Colonic mucosa (tissue), 4 donors: Measurements from ENCODE around the gene EYA2. TPM values are rescaled to one million over a fixed set of nuclear protein-coding genes. Genes with fewer than 3 reads are reported as not detected.

Experiments used
- DNase-seq: peaks from one replicate; pipeline ENCODE4 v3.0.0-alpha.2; 2020
- H3K27ac ChIP-seq: fragments of 200-600 bp; one replicate; pipeline ENCODE4 v1.8.0; 2021
- H3K27me3 ChIP-seq: fragments of 200-600 bp; one replicate; pipeline ENCODE4 v1.8.0; 2021
- H3K36me3 ChIP-seq: fragments of 200-600 bp; one replicate; pipeline ENCODE4 v1.8.0; 2021
- H3K4me1 ChIP-seq: fragments of 200-600 bp; one replicate; pipeline ENCODE4 v1.8.0; 2021; ENCODE audit warnings: mild to moderate bottlenecking
- H3K4me3 ChIP-seq: fragments of 200-600 bp; one replicate; pipeline ENCODE4 v1.8.0; 2021
- H3K9ac ChIP-seq, 2 donors: one replicate each; pipeline ENCODE4 v1.7.0; 2013; ENCODE audit warnings: control low read depth in 2 of 2, low read depth in 2 of 2, low read length in 2 of 2
- H3K9me3 ChIP-seq: fragments of 200-600 bp; one replicate; pipeline ENCODE4 v1.8.0; 2021
- intact Hi-C: fragments of 100-400 bp; cut with DNase I; formaldehyde crosslinking; loops from one replicate; pipeline ENCODE4 v1.14.1; 2022
- total RNA-seq, 2 donors: library from RNA; stranded (reverse); fragmentation: NEBNext Ultra II Directional in 1 of 2; extraction: Animal tissue kit (Norgen Biotek cat#: 25700) in 1 of 2; gene quantifications; one replicate each; pipeline ENCODE4 v1.2.1, GENCODE V29; 2021
- TF ChIP-seq, protein P1 (sequence below): fragments of 200-600 bp; IDR thresholded peaks from one replicate; pipeline ENCODE4 v1.8.0; 2022; ENCODE audit warnings: antibody characterized with exemption, mild to moderate bottlenecking
- donor health status: healthy.
- donor health status: DM: no; HTN: no; CAD: no.
- donor health status: DM: no; HTN: no; CAD: no.

The EYA2 gene
- total RNA-seq, 2 donors from 2014 or later: 8.9 to 16.8 TPM

- intact Hi-C loops: no loop called here
- peaks cover 4% of the 10 kb centered on the region for H3K4me1 ChIP-seq
- H3K27me3 ChIP-seq: no peaks in the 10 kb centered on the region
- no peak overlapping the region for H3K4me3 ChIP-seq
- H3K27ac ChIP-seq: peak overlapping the region; percentile 58
- peak; percentile 40 for DNase-seq
- H3K36me3 ChIP-seq: no peaks in the 10 kb centered on the region
- TF ChIP-seq, protein P1, sequence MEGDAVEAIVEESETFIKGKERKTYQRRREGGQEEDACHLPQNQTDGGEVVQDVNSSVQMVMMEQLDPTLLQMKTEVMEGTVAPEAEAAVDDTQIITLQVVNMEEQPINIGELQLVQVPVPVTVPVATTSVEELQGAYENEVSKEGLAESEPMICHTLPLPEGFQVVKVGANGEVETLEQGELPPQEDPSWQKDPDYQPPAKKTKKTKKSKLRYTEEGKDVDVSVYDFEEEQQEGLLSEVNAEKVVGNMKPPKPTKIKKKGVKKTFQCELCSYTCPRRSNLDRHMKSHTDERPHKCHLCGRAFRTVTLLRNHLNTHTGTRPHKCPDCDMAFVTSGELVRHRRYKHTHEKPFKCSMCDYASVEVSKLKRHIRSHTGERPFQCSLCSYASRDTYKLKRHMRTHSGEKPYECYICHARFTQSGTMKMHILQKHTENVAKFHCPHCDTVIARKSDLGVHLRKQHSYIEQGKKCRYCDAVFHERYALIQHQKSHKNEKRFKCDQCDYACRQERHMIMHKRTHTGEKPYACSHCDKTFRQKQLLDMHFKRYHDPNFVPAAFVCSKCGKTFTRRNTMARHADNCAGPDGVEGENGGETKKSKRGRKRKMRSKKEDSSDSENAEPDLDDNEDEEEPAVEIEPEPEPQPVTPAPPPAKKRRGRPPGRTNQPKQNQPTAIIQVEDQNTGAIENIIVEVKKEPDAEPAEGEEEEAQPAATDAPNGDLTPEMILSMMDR: no peak
- no peaks in the 10 kb centered on the region for H3K9me3 ChIP-seq
- H3K9ac ChIP-seq: no peak overlapping the region
Observed at GRCh38 chr20:46990017-46990595, 95.5 kb downstream of the EYA2 start.

GRCh38 chr20:46990596-46991104 is 96.0 kb downstream of the EYA2 start:
- no peaks in the 10 kb centered on the region for H3K36me3 ChIP-seq
- no peaks in the 10 kb centered on the region for H3K27me3 ChIP-seq
- no peak overlapping the region for H3K9ac ChIP-seq
- intact Hi-C loops: no loop called here
- H3K27ac ChIP-seq: peak overlapping the region; percentile 58
- H3K4me3 ChIP-seq: no peak overlapping the region
- no peak for DNase-seq
- TF ChIP-seq, protein P1: no peak
- H3K4me1 ChIP-seq: peaks cover 4% of the 10 kb centered on the region
- H3K9me3 ChIP-seq: no peaks in the 10 kb centered on the region

- Histone ChIP-seq H3K27me3 (no peaks in the 10 kb centered on the region), H3K4me1 (peaks cover 4% of the 10 kb centered on the region), H3K9ac (no peak overlapping the region), H3K9me3 (no peaks in the 10 kb centered on the region), H3K4me3 (no peak overlapping the region), H3K27ac (no peak overlapping the region), H3K36me3 (no peaks in the 10 kb centered on the region)
- intact Hi-C loops: no loop called here
- DNase-seq: no peak
- TF ChIP-seq, protein P1: no peak
Observed at GRCh38 chr20:46991168-46991567, 96.5 kb downstream of the EYA2 start.

GRCh38 chr20:46991880-46992639 is 97.4 kb downstream of the EYA2 start:
- H3K9ac ChIP-seq: no peak overlapping the region
- no peak overlapping the region for H3K4me3 ChIP-seq
- H3K4me1 ChIP-seq: peaks cover 4% of the 10 kb centered on the region
- no peaks in the 10 kb centered on the region for H3K9me3 ChIP-seq
- TF ChIP-seq, protein P1: no peak
- no peak overlapping the region for H3K27ac ChIP-seq
- intact Hi-C loops: no loop called here
- H3K36me3 ChIP-seq: no peaks in the 10 kb centered on the region
- H3K27me3 ChIP-seq: no peaks in the 10 kb centered on the region
- DNase-seq: no peak

DNA sequence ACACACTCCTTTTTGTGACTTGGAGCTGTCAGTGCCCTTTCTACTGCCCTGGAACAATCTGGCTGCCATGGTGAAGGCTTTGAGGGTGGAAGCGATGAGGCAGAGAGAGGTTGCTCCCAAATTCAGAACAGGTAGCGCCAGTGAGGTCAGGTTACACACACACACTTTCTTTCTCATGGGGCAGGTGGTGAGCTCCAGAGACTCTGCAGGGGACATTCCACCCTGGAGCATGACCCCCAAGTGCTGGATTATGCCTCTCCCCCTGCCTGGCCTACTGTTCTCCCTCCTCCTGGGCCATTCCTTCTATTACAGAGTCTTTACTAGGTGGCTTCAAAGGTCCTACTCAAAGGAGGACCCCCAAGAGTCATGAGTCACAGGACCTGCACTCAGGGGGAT is 98.0 kb downstream of the EYA2 start:
- intact Hi-C loops: no loop called here
- peaks cover 4% of the 10 kb centered on the region for H3K4me1 ChIP-seq
- no peaks in the 10 kb centered on the region for H3K9me3 ChIP-seq
- H3K4me3 ChIP-seq: no peak overlapping the region
- DNase-seq: no peak
- no peak overlapping the region for H3K9ac ChIP-seq
- TF ChIP-seq, protein P1: no peak
- no peaks in the 10 kb centered on the region for H3K36me3 ChIP-seq
- H3K27ac ChIP-seq: no peak overlapping the region
- H3K27me3 ChIP-seq: no peaks in the 10 kb centered on the region
